Naive thymus-derived CD8-positive, alpha-beta T cell (primary cell): ENCODE measurements around the gene COL28A1. TPM values are rescaled to one million over a fixed set of nuclear protein-coding genes. Genes with fewer than 3 reads are reported as not detected.

Experiments
- ATAC-seq, 2 donors: fragments of 150-1000 bp; cut with Tn5 transposase in 1 of 2; sonication (Bioruptor Pico), chemical (Tn5 transposase) in 1 of 2; 1 replicate in 1 of 2; 2 replicates in 1 of 2; pipeline ENCODE4 v1.10.0; 2021; ENCODE audit warnings: mild to moderate bottlenecking in 2 of 2, moderate library complexity in 2 of 2
- POLR2A ChIA-PET: fragments of 350-600 bp; sonication (Branson Sonifier 250); formaldehyde crosslinking; loops from one replicate; lab custom pipeline; 2021; ENCODE audit warnings: antibody characterized with exemption; lab: Charles Lee
- DNase-seq, 10 donors: peaks; one replicate each; pipeline versions ENCODE4 v3.0.0 to v3.0.0-alpha.2; 2020 to 2022
- H3K27ac Mint-ChIP-seq, 10 donors: one replicate each; pipeline ENCODE4 v1.8.0; 2020 to 2022; ENCODE audit warnings: mild to moderate bottlenecking in 10 of 10, mixed read lengths in 10 of 10, moderate library complexity in 4 of 10, inconsistent platforms in 1 of 10
- H3K27me3 Mint-ChIP-seq, 5 donors: one replicate each; pipeline ENCODE4 v1.8.0; 2021 to 2022; ENCODE audit warnings: mixed read lengths in 5 of 5
- H3K36me3 Mint-ChIP-seq, 3 donors: one replicate each; pipeline ENCODE4 v1.8.0; 2020 to 2022; ENCODE audit warnings: mixed read lengths in 3 of 3, mild to moderate bottlenecking in 2 of 3, inconsistent platforms in 1 of 3
- H3K4me1 Mint-ChIP-seq, 4 donors: one replicate each; pipeline ENCODE4 v1.8.0; 2021 to 2022; ENCODE audit warnings: mixed read lengths in 4 of 4
- H3K4me3 Mint-ChIP-seq, 10 donors: one replicate each; pipeline ENCODE4 v1.8.0; 2020 to 2022; ENCODE audit warnings: mild to moderate bottlenecking in 10 of 10, mixed read lengths in 10 of 10, moderate library complexity in 6 of 10, inconsistent platforms in 1 of 10
- H3K9me3 Mint-ChIP-seq, 9 donors: one replicate each; pipeline ENCODE4 v1.8.0; 2020 to 2022; ENCODE audit warnings: mixed read lengths in 9 of 9, mild to moderate bottlenecking in 3 of 9, inconsistent platforms in 1 of 9, moderate library complexity in 1 of 9
- polyA plus RNA-seq, 3 donors: library from polyadenylated mRNA; unstranded; fragments of 300-500 nt; fragmentation: Illumina TruSeq; gene quantifications; one replicate each; pipeline ENCODE4 v1.2.3, GENCODE V29; 2021
- total RNA-seq, 8 experiments: library from RNA in 2 of 8; stranded (reverse) in 2 of 8; gene quantifications; one replicate each; pipeline ENCODE4 v1.2.3 and lab custom pipeline; 2021 to 2026

Gene COL28A1
- total and polyA plus RNA-seq, 5 experiments from 2014 or later: 0.33 to 0.91 TPM; not detected in 3

DNA sequence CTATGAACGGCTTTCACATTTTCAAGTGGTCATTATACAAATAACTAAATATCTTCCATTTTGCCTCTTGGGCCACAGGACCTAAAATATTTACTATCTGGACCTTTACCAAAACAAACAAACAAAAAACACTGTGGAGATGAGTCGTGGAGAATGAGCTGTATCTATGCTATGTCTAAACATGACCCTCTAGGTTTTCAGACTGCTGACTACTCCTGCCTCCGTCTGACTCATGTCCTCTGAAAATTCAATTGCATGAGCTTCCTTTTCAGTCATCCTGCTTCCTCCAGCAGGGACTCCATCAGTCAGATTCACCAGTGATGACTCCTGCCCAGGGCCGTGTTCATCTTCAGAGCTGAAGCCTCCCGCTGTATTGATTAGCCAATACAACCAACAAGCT lies 96.8 kb downstream of the COL28A1 start:
- H3K27ac Mint-ChIP-seq: no peak overlapping the region
- H3K36me3 Mint-ChIP-seq: peaks cover 0 to 14% (median 3%) of the 10 kb centered on the region in 3 donors
- H3K9me3 Mint-ChIP-seq: peaks cover 0 to 10% (median 2%) of the 10 kb centered on the region in 9 donors
- POLR2A ChIA-PET: no interaction called here
- H3K4me1 Mint-ChIP-seq: peaks cover 2 to 9% (median 7%) of the 10 kb centered on the region in 4 donors
- no peak for ATAC-seq
- no peak overlapping the region for H3K4me3 Mint-ChIP-seq
- no peak for DNase-seq
- no peaks in the 10 kb centered on the region for H3K27me3 Mint-ChIP-seq

DNA sequence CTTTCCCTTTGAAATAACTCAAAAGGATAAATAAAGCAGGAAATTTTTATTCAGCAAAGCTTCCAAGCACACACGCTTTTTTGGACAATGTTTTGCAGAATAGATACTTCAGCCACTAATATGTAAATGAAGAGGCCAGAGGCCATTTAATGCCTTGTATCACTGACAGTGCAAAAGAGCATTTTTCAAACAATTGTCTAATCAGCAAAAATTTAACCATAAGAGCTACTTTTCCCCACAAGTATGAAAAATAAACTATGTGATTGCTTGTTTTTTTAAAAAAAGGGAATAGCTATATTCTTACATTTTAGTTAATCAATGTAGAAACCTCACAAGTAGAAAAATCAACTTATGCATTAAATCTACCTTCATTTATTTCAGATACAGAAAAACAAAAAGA lies 99.7 kb downstream of the COL28A1 start:
- H3K36me3 Mint-ChIP-seq: peaks cover 0 to 4% (median under 1%) of the 10 kb centered on the region in 3 donors
- peaks cover 5 to 12% (median 5%) of the 10 kb centered on the region in 5 donors for H3K27me3 Mint-ChIP-seq
- H3K27ac Mint-ChIP-seq: no peak overlapping the region
- H3K9me3 Mint-ChIP-seq: peaks cover 0 to 3% (median 0%) of the 10 kb centered on the region in 9 donors
- ATAC-seq (no peak), DNase-seq (no peak)
- no peaks in the 10 kb centered on the region for H3K4me1 Mint-ChIP-seq
- no peak overlapping the region for H3K4me3 Mint-ChIP-seq
- POLR2A ChIA-PET: no interaction called here

- Mint-ChIP-seq H3K4me1 (no peaks in the 10 kb centered on the region), H3K4me3 (no peak overlapping the region), H3K36me3 (no peaks in the 10 kb centered on the region), H3K9me3 (no peaks in the 10 kb centered on the region), H3K27me3 (peaks cover 5 to 14% (median 7%) of the 10 kb centered on the region in 5 donors), H3K27ac (no peak overlapping the region)
- DNase-seq: no peak
- POLR2A ChIA-PET: no interaction called here
- ATAC-seq: no peak
Measured at GRCh38 chr7:7434329-7434728, 101.3 kb downstream of the COL28A1 start.

- Mint-ChIP-seq H3K27me3 (peaks cover 5 to 14% (median 7%) of the 10 kb centered on the region in 5 donors), H3K9me3 (no peaks in the 10 kb centered on the region), H3K4me1 (no peaks in the 10 kb centered on the region), H3K36me3 (no peaks in the 10 kb centered on the region), H3K4me3 (no peak overlapping the region), H3K27ac (no peak overlapping the region)
- no peak for ATAC-seq
- POLR2A ChIA-PET: no interaction called here
- no peak for DNase-seq
Measured at GRCh38 chr7:7433811-7434210, 101.9 kb downstream of the COL28A1 start.

- no peak for ATAC-seq
Measured at GRCh38 chr7:7432979-7433378, 102.7 kb downstream of the COL28A1 start.

DNA sequence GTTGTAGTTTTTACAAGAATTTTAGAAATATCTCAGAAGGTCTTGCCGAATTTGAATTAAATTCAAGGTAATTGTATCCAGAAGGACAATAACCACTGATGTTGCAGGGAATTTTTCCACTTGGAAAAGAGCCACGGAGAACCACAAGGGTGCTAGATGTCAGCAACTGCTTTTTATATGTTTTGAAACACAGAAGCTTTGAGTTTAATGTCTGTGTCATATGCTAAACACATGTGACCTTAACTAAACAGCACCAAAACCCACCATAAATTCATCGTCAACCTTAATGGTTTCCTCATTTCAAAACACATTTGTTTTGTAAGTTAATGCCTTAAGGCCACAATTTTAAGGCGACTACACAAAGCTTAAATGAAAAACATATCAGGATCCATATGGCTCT lies 106.9 kb downstream of the COL28A1 start:
- ATAC-seq (no peak), DNase-seq (no peak)
- Mint-ChIP-seq H3K9me3 (no peaks in the 10 kb centered on the region), H3K4me3 (no peak overlapping the region), H3K27ac (no peak overlapping the region), H3K4me1 (peaks cover 2 to 10% (median 5%) of the 10 kb centered on the region in 4 donors), H3K27me3 (peaks cover 5 to 14% (median 7%) of the 10 kb centered on the region in 5 donors), H3K36me3 (no peaks in the 10 kb centered on the region)
- POLR2A ChIA-PET: no interaction called here

More at GRCh38 chr7:7432979-7433378, 102.7 kb downstream of the COL28A1 start:
- DNase-seq: no peak
- Mint-ChIP-seq H3K27ac (no peak overlapping the region), H3K36me3 (no peaks in the 10 kb centered on the region), H3K4me3 (no peak overlapping the region), H3K4me1 (no peaks in the 10 kb centered on the region), H3K27me3 (peaks cover 5 to 14% (median 7%) of the 10 kb centered on the region in 5 donors), H3K9me3 (no peaks in the 10 kb centered on the region)
- POLR2A ChIA-PET: no interaction called here

GRCh38 chr7:7427363-7427762 lies 108.3 kb downstream of the COL28A1 start:
- no peaks in the 10 kb centered on the region for H3K9me3 Mint-ChIP-seq
- POLR2A ChIA-PET: no interaction called here
- H3K27me3 Mint-ChIP-seq: peaks cover 5 to 14% (median 5%) of the 10 kb centered on the region in 5 donors

GRCh38 chr7:7426676-7427075 lies 109.0 kb downstream of the COL28A1 start:
- ATAC-seq (no peak), DNase-seq (no peak)
- Mint-ChIP-seq H3K4me1 (peaks cover 2 to 10% (median 5%) of the 10 kb centered on the region in 4 donors), H3K27me3 (peaks cover 5 to 10% (median 5%) of the 10 kb centered on the region in 5 donors), H3K4me3 (no peak overlapping the region), H3K9me3 (no peaks in the 10 kb centered on the region), H3K27ac (no peak overlapping the region), H3K36me3 (no peaks in the 10 kb centered on the region)
- POLR2A ChIA-PET: no interaction called here

More at GRCh38 chr7:7427363-7427762, 108.3 kb downstream of the COL28A1 start:
- H3K4me3 Mint-ChIP-seq: no peak overlapping the region
- H3K36me3 Mint-ChIP-seq: no peaks in the 10 kb centered on the region
- ATAC-seq (no peak), DNase-seq (no peak)
- H3K27ac Mint-ChIP-seq: no peak overlapping the region
- H3K4me1 Mint-ChIP-seq: peaks cover 2 to 10% (median 5%) of the 10 kb centered on the region in 4 donors

- DNase-seq: no peak
- Mint-ChIP-seq H3K27ac (peak overlapping the region in 1 of 10 donors; percentile 65), H3K4me1 (peaks cover 2 to 10% (median 5%) of the 10 kb centered on the region in 4 donors), H3K4me3 (peak overlapping the region in 8 of 10 donors; percentile 11 to 72 (median 54)), H3K27me3 (no peaks in the 10 kb centered on the region), H3K9me3 (no peaks in the 10 kb centered on the region), H3K36me3 (no peaks in the 10 kb centered on the region)
- ATAC-seq: no peak
- POLR2A ChIA-PET: interaction anchor here (1.4 kb wide), 1 partner anchor 321 kb away, joined by 3 read pairs; no protein-coding TSS in a partner anchor
Measured at GRCh38 chr7:7425321-7425720, 110.4 kb downstream of the COL28A1 start.

DNA sequence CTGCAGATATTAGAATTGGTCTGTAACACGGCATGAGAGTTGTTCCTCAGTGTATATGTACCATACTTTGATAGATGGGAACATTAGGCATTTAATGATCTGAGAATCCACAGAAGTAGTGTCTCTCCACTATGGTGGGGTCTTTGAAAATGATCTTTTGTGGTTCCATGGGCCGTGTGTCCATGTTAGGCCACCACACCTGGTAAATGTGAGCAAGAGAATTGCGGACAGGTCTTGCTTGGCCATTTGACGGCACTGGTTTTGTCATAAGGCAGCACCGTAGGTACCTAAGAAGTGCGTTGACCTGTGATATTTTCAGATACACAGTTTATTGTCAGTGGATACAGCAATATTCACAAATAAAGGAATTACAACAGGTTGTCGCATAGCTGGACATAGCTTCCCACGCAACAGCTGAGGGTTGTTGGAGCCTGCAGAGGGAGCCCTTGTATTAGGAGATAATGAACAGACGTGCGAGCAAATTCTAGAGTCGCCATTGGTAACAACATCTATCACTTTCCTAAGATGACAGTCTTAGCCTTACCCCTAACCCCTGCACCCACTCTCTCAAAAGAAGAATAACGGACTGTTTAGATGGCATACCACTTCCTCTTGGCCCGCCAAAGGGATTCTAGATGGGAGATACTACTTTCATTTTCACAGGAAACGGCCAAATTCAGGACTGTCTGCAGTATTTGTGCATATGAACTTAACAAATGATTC lies 111.4 kb downstream of the COL28A1 start:
- peak; percentile 83 to 85 for ATAC-seq
- no peaks in the 10 kb centered on the region for H3K27me3 Mint-ChIP-seq
- H3K36me3 Mint-ChIP-seq: no peaks in the 10 kb centered on the region
- peaks cover 2 to 10% (median 5%) of the 10 kb centered on the region in 4 donors for H3K4me1 Mint-ChIP-seq
- peak overlapping the region; percentile 13 to 92 (median 68) for H3K27ac Mint-ChIP-seq
- peak in 9 of 10 donors; percentile 14 to 54 (median 36) for DNase-seq
- POLR2A ChIA-PET: interaction anchor here (1.4 kb wide), 1 partner anchor 320 kb away, joined by 3 read pairs; no protein-coding TSS in a partner anchor
- H3K9me3 Mint-ChIP-seq: no peaks in the 10 kb centered on the region
- peak overlapping the region in 9 of 10 donors; percentile 72 to 91 (median 85) for H3K4me3 Mint-ChIP-seq

- no peaks in the 10 kb centered on the region for H3K9me3 Mint-ChIP-seq
- H3K27ac Mint-ChIP-seq: no peak overlapping the region
- peaks cover 2 to 12% (median 6%) of the 10 kb centered on the region in 4 donors for H3K4me1 Mint-ChIP-seq
- no peak overlapping the region for H3K4me3 Mint-ChIP-seq
- ATAC-seq (no peak), DNase-seq (no peak)
- POLR2A ChIA-PET: no interaction called here
- H3K27me3 Mint-ChIP-seq: no peaks in the 10 kb centered on the region
- no peaks in the 10 kb centered on the region for H3K36me3 Mint-ChIP-seq
Measured at GRCh38 chr7:7422641-7423040, 113.0 kb downstream of the COL28A1 start.

DNA sequence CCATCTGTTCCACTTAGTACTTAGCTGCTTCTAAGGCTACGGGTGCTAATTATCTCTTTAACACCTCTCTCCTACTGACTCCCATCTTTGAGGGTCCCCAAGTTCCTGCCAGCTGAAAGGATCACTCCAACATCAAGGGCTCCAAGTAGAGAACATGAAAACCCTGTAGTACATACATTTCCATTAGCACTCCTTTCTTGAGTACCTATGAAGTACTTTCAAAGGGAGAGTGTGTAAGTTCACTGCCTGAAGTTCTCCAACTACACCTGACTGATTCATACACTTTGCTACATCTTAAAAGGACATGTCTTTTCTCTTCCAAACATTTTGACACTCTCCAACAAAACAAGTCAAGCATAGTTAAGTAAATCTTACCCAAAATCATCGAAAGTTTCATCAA lies 113.8 kb downstream of the COL28A1 start:
- DNase-seq: no peak

GRCh38 chr7:7418997-7419396 lies 116.7 kb downstream of the COL28A1 start:
- ATAC-seq (no peak), DNase-seq (no peak)
- peaks cover 0 to 13% (median 9%) of the 10 kb centered on the region in 4 donors for H3K4me1 Mint-ChIP-seq
- H3K4me3 Mint-ChIP-seq: no peak overlapping the region
- POLR2A ChIA-PET: no interaction called here
- no peaks in the 10 kb centered on the region for H3K27me3 Mint-ChIP-seq
- H3K36me3 Mint-ChIP-seq: no peaks in the 10 kb centered on the region
- H3K27ac Mint-ChIP-seq: no peak overlapping the region
- no peaks in the 10 kb centered on the region for H3K9me3 Mint-ChIP-seq

More for the DNA sequence above, 113.8 kb downstream of the COL28A1 start:
- Mint-ChIP-seq H3K4me3 (no peak overlapping the region), H3K27ac (no peak overlapping the region), H3K27me3 (no peaks in the 10 kb centered on the region), H3K9me3 (no peaks in the 10 kb centered on the region), H3K4me1 (peaks cover 2 to 13% (median 6%) of the 10 kb centered on the region in 4 donors), H3K36me3 (no peaks in the 10 kb centered on the region)
- POLR2A ChIA-PET: no interaction called here
- no peak for ATAC-seq
